ENCODE data around the gene CSNK1D.
"Not testable (repeated sequence)": the region's sequence is repeated elsewhere in the genome, so short reads cannot be mapped to it uniquely, and the experiment has no call there.

Gene CSNK1D

GRCh38 chr17:82212331-82213250 lies 60.9 kb downstream of the CSNK1D start, which contains the start of gene CCDC57:
CCDC57 (minus strand) TSS chr17:82212842; CDS start chr17:82201944, 10,898 bp downstream.
- peak; percentile 72 to 76 for DNase-seq

GRCh38 chr17:82210655-82211054 lies 62.8 kb downstream of the CSNK1D start:
- DNase-seq = not testable (repeated sequence)

GRCh38 chr17:82205720-82206508 lies 67.6 kb downstream of the CSNK1D start:
- peak; percentile 69 to 73 for DNase-seq

- DNase-seq = no peak
Measured at GRCh38 chr17:82204831-82205719, 68.4 kb downstream of the CSNK1D start.

- DNase-seq = no peak
Measured at GRCh38 chr17:82203920-82204319, 69.6 kb downstream of the CSNK1D start.

GRCh38 chr17:82202981-82203380 lies 70.5 kb downstream of the CSNK1D start:
- no peak for DNase-seq

GRCh38 chr17:82201498-82201910 lies 72.0 kb downstream of the CSNK1D start:
- DNase-seq = no peak

GRCh38 chr17:82200743-82201497 lies 72.6 kb downstream of the CSNK1D start:
- DNase-seq = peak in 1 of 2 donors; percentile 36

GRCh38 chr17:82200135-82200534 lies 73.4 kb downstream of the CSNK1D start:
- DNase-seq = no peak

- DNase-seq = no peak
Measured at GRCh38 chr17:82199496-82199895, 74.0 kb downstream of the CSNK1D start.

- no peak for DNase-seq
Measured at GRCh38 chr17:82198092-82198491, 75.4 kb downstream of the CSNK1D start.

GRCh38 chr17:82195675-82196672 lies 77.5 kb downstream of the CSNK1D start:
- no peak for DNase-seq

- no peak for DNase-seq
Measured at GRCh38 chr17:82194765-82195164, 78.7 kb downstream of the CSNK1D start.

- no peak for DNase-seq
Measured at GRCh38 chr17:82193520-82194220, 79.8 kb downstream of the CSNK1D start.

- DNase-seq = not testable (repeated sequence)
Measured at GRCh38 chr17:82193050-82193449, 80.5 kb downstream of the CSNK1D start.
